ENCODE data around the gene RTN4R.

Gene RTN4R

GRCh38 chr22:20231514-20232236 is 36.4 kb downstream of the RTN4R start:
- ChIA-PET POLR2A (no interaction called here), CTCF (no interaction called here)
- TF ChIP-seq ELF4 (IDR thresholded peaks at IDR 0.05) (no peak), FOXA1 (IDR thresholded peaks at IDR 0.05) (no peak), CTBP1 (IDR thresholded peaks at IDR 0.05; ENCODE audit: borderline replicate concordance) (no peak), SUZ12 (IDR thresholded peaks at IDR 0.05) (no peak), PKNOX1 (IDR thresholded peaks at IDR 0.05) (no peak), HDGF (IDR thresholded peaks at IDR 0.05; ENCODE audit: borderline replicate concordance) (no peak), LEF1 (IDR thresholded peaks at IDR 0.05; ENCODE audit: borderline replicate concordance) (no peak), FOXM1 (IDR thresholded peaks at IDR 0.05; ENCODE audit: borderline replicate concordance) (no peak)
- DNase-seq (ENCODE audit: extremely low spot score): no peak

GRCh38 chr22:20230777-20231420 is 37.2 kb downstream of the RTN4R start:
- TF ChIP-seq HDGF (IDR thresholded peaks at IDR 0.05; ENCODE audit: borderline replicate concordance): no peak
- DNase-seq (ENCODE audit: extremely low spot score): no peak
- POLR2A ChIA-PET: interaction anchor here (1.4 kb wide), 1 partner anchor 8 kb away, joined by 6 read pairs; no protein-coding TSS in a partner anchor
- CTCF ChIA-PET: interaction anchor here (0.5 to 1.4 kb wide), 2 partner anchors 25 to 44 kb away, joined by 3 read pairs; no protein-coding TSS in a partner anchor

GRCh38 chr22:20229916-20230775 is 38.0 kb downstream of the RTN4R start:
- CTCF ChIA-PET: interaction anchor here (0.5 to 1.4 kb wide), 2 partner anchors 24 to 44 kb away, joined by 3 read pairs; no protein-coding TSS in a partner anchor
- TF ChIP-seq ZNF384 (IDR thresholded peaks at IDR 0.05): no peak
- TF ChIP-seq TARDBP (IDR thresholded peaks at IDR 0.05): no peak
- TF ChIP-seq SUZ12 (IDR thresholded peaks at IDR 0.05): no peak
- TF ChIP-seq BHLHE40 (IDR thresholded peaks at IDR 0.05; ENCODE audit: borderline replicate concordance): no peak
- no peak for TF ChIP-seq ARNT (IDR thresholded peaks at IDR 0.05)
- TF ChIP-seq NFRKB (IDR thresholded peaks at IDR 0.05): no peak
- TF ChIP-seq L3MBTL2 (conservative IDR thresholded peaks at IDR 0.05): no peak
- no peak for TF ChIP-seq FOXK2 (IDR thresholded peaks at IDR 0.05)
- TF ChIP-seq HDGF (IDR thresholded peaks at IDR 0.05; ENCODE audit: borderline replicate concordance): no peak
- no peak for TF ChIP-seq FOXA1 (IDR thresholded peaks at IDR 0.05)
- TF ChIP-seq ELF4 (IDR thresholded peaks at IDR 0.05): no peak
- TF ChIP-seq SP1 (IDR thresholded peaks at IDR 0.05): no peak
- TF ChIP-seq CTBP1 (IDR thresholded peaks at IDR 0.05; ENCODE audit: borderline replicate concordance): no peak
- no peak for TF ChIP-seq FOXM1 (IDR thresholded peaks at IDR 0.05; ENCODE audit: borderline replicate concordance)
- TF ChIP-seq PKNOX1 (IDR thresholded peaks at IDR 0.05): no peak
- DNase-seq (ENCODE audit: extremely low spot score): no peak
- POLR2A ChIA-PET: interaction anchor here (1.4 kb wide), 1 partner anchor 9 kb away, joined by 6 read pairs; no protein-coding TSS in a partner anchor

GRCh38 chr22:20228939-20229272 is 39.2 kb downstream of the RTN4R start:
- CTCF ChIA-PET: no interaction called here
- POLR2A ChIA-PET: no interaction called here

More at GRCh38 chr22:20228939-20229272, 39.2 kb downstream of the RTN4R start:
- TF ChIP-seq PKNOX1 (IDR thresholded peaks at IDR 0.05) (no peak), FOXM1 (IDR thresholded peaks at IDR 0.05; ENCODE audit: borderline replicate concordance) (no peak), HDGF (IDR thresholded peaks at IDR 0.05; ENCODE audit: borderline replicate concordance) (no peak), TARDBP (IDR thresholded peaks at IDR 0.05) (no peak), NFRKB (IDR thresholded peaks at IDR 0.05) (no peak), FOXK2 (IDR thresholded peaks at IDR 0.05) (no peak), FOXA1 (IDR thresholded peaks at IDR 0.05) (no peak), LEF1 (IDR thresholded peaks at IDR 0.05; ENCODE audit: borderline replicate concordance) (no peak), L3MBTL2 (conservative IDR thresholded peaks at IDR 0.05) (no peak), SUZ12 (IDR thresholded peaks at IDR 0.05) (no peak), BHLHE40 (IDR thresholded peaks at IDR 0.05; ENCODE audit: borderline replicate concordance) (no peak), SP1 (IDR thresholded peaks at IDR 0.05) (no peak), ELF4 (IDR thresholded peaks at IDR 0.05) (no peak), CTBP1 (IDR thresholded peaks at IDR 0.05; ENCODE audit: borderline replicate concordance) (no peak), ZNF384 (IDR thresholded peaks at IDR 0.05) (no peak), ARNT (IDR thresholded peaks at IDR 0.05) (no peak)
- DNase-seq (ENCODE audit: extremely low spot score): no peak

All from HEK293T (cell line).